GM13977 (cell line): ENCODE results near the gene GFPT2.

Source experiments
- DNase-seq: peaks from one replicate; pipeline ENCODE4 v3.0.0; 2012; ENCODE audit warnings: low spot score
- CTCF ChIP-seq: IDR thresholded peaks from 2 replicates; pipeline ENCODE4 v1.5.1; 2012; ENCODE audit warnings: mild to moderate bottlenecking, control low read depth; ENCODE audit not compliant: insufficient read depth; ENCODE audit errors: extremely low read depth, missing control alignments
- in situ Hi-C: fragments of 300-500 bp; cut with MboI; formaldehyde crosslinking; loops from one replicate; pipeline ENCODE4 v1.12.0; 2022; ENCODE audit warnings: low sequenced_read_pairs, low pct_unique_long_range_greater_than_20kb, mixed read lengths, inconsistent platforms; ENCODE audit not compliant: unreplicated experiment

GFPT2 gene

GRCh38 chr5:180382926-180383325, 29.8 kb upstream of the GFPT2 start:
- TF ChIP-seq CTCF: no peak
- in situ Hi-C loops: no loop called here
- no peak for DNase-seq

- in situ Hi-C loops: no loop called here
- no peak for DNase-seq
- no peak for TF ChIP-seq CTCF
These were observed 28.8 kb upstream of the GFPT2 start for GRCh38 chr5:180381851-180382480.

- in situ Hi-C loops: no loop called here
- TF ChIP-seq CTCF: no peak
- no peak for DNase-seq
These were observed 28.3 kb upstream of the GFPT2 start for GRCh38 chr5:180381428-180381827.

GRCh38 chr5:180380856-180381255, 27.7 kb upstream of the GFPT2 start:
- in situ Hi-C loops: no loop called here
- DNase-seq: no peak
- TF ChIP-seq CTCF: no peak

- in situ Hi-C loops: no loop called here
- TF ChIP-seq CTCF: no peak
- no peak for DNase-seq
These were observed 27.3 kb upstream of the GFPT2 start for GRCh38 chr5:180380441-180380840.

GRCh38 chr5:180379355-180380070, 26.4 kb upstream of the GFPT2 start:
- TF ChIP-seq CTCF: no peak
- in situ Hi-C loops: no loop called here
- no peak for DNase-seq
